GM18498 (cell line): Measurements from ENCODE around the gene CEP104.

ENCODE experiments used
- ATAC-seq: cut with Tn5 transposase; IDR thresholded peaks from one replicate; pipeline ENCODE4 v1.9.1; 2021; ENCODE audit warnings: mild to moderate bottlenecking, moderate library complexity; ENCODE audit not compliant: unreplicated experiment

Gene CEP104

GRCh38 chr1:3869751-3870301 is 12.8 kb upstream of the CEP104 start:
- ATAC-seq: no peak

DNA sequence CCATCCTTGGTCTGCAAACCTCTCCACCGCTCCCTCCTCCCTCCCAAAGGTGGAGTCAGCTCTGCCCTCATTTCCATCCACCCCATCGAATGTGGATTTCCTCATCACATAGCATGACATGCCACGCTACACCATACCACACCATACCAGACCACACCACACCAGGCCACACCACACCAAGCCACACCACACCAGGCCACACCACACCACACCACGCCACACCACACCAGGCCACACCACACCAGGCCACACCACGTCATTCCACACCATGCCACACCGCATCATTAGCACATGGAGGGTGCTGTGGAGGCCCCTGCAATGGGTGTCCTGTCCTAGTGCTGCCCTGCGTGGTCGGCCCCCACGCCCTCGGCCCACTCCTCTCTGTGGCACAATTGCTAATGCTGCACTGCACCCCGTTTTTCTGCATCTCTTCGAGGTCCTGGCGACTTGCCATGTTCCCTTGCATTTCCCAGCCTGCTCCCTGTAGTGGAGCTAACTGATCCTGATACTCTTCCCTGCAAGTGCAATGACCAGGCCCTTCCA is 11.5 kb upstream of the CEP104 start:
- ATAC-seq: no peak

DNA sequence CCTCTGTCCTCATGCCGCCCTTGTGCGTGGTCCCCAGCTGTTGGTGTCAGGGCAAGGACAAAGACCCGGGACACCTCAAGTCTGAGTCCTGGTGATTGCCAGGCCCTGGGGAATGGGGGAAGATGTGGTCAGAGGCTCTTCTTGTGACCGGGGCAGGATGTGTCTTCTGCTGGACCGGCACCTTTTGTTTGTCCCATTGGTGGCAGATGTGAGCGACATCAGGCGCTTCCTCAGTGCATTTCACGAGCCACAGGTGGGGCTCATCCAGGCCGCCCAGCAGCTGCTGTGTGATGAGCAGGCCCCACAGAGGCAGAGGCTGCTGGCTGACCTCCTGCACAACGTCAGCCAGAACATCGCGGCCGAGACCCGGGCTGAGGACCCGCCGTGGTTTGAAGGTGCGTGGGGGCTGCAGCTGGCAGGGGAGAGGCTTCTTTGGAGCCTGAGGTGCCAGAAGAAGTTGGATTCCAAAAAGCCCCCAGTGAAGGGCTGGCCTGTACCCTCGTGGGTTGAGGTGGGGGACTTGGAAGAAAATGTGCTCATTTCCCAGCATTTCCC is 8.7 kb upstream of the CEP104 start:
- ATAC-seq: no peak

- ATAC-seq: no peak
These were observed 7.9 kb upstream of the CEP104 start for GRCh38 chr1:3864884-3865283.

DNA sequence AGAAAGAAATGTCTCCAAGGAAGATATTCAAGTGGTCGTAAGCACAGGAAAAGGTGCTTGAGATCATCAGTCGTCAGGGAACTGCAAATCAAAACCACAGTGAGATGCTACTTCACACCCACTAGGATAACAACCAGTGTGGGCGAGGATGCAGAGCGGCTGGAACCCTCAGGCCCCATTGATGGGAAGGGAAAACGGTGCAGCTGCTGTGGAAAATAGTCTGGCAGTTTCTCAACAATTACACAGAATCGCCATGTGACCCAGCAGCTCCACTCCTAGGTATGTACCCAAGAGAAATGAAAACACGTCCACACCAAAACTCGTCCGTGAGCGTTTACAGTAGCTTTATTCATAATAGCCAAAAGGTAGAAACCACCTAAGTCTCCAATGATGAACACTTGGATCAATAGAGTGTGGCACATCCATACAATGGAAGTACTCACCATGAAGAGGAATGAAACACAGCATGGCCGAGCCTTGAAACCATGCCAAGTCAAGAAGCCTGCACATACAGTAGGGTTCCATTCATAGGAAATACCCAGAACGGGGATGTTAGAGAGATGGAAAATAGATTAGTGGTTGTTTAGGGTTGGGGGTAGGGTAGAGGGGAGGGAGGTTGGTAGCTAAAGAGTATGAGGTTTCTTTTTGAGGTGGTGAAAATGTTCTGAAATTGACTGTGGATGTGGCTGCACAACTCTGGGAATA is 6.4 kb upstream of the CEP104 start:
- ATAC-seq: no peak

DNA sequence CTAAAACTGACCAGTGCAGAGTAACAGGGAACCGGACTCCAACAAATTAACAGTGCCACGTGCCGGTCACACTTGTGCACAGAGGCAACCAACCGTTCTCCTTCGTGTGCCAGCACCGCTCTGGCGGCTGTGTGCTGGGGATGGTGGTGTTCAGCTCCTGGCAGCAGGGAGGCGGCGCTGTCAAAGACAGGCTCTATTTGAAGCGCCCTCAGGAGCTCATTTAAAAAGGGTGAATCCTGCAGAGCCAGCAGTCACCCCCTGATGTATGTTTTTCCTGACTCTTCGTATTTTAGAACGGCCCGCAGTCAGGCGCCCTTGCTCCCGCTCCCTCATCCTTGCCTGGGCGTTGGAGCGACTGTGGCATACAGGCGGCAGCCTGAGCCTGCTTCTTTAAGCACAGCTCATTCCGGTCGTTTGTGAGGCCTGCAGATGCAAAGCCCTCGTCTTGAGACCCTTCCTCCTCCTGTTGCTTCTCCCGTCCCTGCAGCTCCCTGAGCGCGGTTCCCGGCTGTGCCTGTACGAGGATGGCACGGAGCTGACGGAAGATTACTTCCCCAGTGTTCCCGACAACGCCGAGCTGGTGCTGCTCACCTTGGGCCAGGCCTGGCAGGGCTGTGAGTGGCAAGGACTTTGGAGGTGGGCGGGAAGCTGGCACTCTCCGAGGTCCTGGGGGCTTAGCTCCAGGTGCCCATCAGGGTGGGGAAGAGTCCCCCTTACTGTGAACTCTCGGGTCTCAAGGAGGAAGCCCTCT is 1.4 kb upstream of the CEP104 start:
- ATAC-seq: no peak

DNA sequence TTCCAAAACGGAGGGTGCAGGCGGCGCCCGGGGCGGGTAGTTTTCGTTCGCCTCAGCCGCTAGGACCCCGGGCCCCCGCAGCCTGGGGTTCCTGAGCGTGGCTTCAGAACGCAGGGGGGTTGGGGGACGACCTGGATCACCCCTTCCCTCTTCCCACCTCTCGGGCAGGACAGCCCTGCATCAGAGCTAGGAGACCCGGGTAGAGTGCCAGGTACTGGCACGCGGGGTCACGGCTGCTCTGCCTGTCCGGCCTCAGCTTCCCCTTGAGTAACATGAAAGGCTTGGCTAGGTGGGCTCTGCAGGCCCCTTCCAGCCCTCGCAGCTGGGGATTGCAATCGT is 749 bp upstream of the CEP104 start:
- no peak for ATAC-seq

GRCh38 chr1:3852711-3853485 is 4.1 kb downstream of the CEP104 start:
- no peak for ATAC-seq

GRCh38 chr1:3852091-3852490 is 4.9 kb downstream of the CEP104 start:
- no peak for ATAC-seq

- no peak for ATAC-seq
These were observed 5.7 kb downstream of the CEP104 start for GRCh38 chr1:3851292-3851691.

DNA sequence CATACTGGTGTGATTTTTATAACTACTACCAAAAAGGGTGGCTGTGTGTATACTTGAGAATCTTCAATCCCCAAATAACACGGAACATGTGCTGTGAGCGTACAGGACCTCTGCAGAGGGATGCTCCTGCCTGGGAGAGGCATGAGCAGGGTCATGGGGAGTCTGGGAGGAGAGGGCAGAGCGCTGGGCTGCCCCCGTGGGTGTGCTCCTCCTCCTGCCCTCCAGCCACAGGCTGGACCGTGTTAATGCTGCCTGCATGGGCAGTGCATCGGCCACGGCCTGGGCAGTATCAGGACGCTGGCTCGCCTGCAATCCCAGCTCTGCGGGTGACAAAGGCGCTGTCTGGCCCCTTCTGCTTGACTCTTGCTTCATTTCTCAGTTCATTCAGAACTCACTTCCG is 6.2 kb downstream of the CEP104 start:
- no peak for ATAC-seq

- ATAC-seq: no peak
These were observed 9.9 kb downstream of the CEP104 start for GRCh38 chr1:3847081-3847480.

- no peak for ATAC-seq
These were observed 10.5 kb downstream of the CEP104 start for GRCh38 chr1:3846541-3846940.

DNA sequence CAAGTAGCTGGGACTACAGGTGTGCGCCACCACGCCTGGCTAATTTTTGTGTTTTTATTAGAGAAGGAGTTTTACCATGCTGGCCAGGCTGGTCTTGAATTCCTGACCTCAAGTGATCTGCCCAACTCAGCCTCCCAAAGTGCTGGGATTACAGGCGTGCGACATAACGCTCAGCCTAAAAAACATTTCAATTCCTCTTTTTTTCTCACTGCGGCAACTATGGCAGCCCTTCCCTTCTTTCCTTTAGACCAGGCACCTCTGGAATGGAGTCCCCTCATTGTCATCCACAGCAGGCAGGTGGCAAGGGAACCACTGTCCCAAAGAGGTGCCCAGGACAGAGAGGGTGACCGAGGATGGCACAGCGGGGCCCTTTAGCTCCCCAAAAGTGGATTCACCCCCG is 14.1 kb downstream of the CEP104 start:
- no peak for ATAC-seq

- ATAC-seq: no peak
These were observed 15.5 kb downstream of the CEP104 start for GRCh38 chr1:3841491-3841890.

DNA sequence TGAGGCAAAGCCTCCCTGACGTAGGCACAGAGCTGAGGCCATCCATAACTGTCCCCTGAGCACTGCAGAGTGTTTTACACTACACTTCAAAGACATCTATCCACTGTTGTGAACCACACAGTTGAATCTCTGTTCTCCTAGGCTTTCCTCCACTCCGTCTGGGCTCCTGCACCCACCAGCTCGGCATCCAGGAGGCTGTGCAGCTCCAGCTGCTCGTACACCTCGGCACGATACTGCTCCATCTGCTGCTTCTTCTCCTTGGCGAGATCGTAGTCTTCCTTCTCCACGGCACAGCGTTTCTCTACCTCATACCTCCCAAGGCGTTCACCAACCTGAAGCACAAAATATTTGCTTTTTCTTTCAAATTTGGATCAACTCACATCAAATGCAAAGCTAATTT is 18.2 kb downstream of the CEP104 start:
- ATAC-seq: no peak

- no peak for ATAC-seq
These were observed 19.3 kb downstream of the CEP104 start for GRCh38 chr1:3837685-3838084.

DNA sequence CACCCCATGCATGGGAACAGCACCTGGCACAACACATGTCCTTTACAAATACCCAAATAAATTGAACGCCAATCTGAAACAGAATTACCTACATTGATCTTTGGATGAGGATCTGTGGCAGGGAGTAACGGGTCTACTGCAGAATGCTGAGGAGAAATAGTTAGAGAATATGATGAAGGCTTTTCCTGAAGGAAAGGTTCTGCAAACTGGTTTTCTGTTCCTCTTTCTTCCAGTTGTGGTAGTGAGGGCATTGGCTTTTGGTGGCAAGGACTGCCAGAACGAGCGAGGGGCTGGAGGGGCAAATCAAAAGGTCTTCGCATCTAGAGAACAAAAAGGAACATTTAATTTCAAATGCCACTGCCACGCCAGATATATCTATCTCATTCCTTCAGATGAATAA is 19.8 kb downstream of the CEP104 start:
- no peak for ATAC-seq

DNA sequence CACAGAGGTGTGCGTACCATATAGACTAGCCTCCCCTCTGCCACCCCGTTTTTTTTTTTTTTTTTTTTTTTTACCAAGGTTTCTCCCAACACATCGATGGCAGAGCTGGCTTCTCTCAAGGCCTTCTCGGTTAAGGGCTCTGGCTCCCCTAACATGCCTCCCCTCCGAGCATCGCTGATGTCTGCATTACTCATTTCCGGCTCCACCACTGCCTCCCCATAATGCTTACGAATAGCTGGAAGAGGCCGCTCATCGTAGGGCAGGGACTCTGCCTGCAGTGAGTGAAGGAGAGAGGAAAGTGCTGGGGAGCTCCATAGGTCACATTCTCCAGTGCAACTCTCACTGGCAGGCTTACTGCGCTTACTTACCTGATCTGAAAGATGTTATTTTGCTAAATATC is 20.6 kb downstream of the CEP104 start:
- no peak for ATAC-seq

GRCh38 chr1:3834701-3835100 is 22.3 kb downstream of the CEP104 start:
- ATAC-seq: no peak

DNA sequence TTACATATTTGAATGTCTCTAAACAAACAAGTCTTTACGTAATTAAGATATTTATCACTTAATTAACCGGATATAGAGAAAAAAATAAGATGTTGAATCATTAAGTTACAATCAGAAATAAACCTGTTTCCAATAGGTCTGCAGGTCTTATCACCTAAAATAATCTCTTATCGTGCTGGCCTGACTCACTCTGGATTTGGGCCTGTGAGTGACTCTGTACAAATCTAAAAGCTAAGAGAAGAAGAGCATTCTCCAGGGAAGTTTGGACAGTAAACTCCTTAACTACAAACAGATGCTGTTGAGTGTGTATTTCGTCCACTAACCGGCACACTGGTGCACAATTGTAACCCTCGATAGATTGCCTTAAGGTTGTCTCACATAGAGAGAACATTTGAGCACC is 25.3 kb downstream of the CEP104 start:
- no peak for ATAC-seq
